Measurements from ENCODE around the gene PKNOX2.

The PKNOX2 gene

GRCh38 chr11:125290263-125290662 is 125.7 kb downstream of the PKNOX2 start:
- no peak overlapping the region for H3K4me3 ChIP-seq (ENCODE audit: control insufficient read depth, low read depth, low read length)
- TF ChIP-seq, protein P1, sequence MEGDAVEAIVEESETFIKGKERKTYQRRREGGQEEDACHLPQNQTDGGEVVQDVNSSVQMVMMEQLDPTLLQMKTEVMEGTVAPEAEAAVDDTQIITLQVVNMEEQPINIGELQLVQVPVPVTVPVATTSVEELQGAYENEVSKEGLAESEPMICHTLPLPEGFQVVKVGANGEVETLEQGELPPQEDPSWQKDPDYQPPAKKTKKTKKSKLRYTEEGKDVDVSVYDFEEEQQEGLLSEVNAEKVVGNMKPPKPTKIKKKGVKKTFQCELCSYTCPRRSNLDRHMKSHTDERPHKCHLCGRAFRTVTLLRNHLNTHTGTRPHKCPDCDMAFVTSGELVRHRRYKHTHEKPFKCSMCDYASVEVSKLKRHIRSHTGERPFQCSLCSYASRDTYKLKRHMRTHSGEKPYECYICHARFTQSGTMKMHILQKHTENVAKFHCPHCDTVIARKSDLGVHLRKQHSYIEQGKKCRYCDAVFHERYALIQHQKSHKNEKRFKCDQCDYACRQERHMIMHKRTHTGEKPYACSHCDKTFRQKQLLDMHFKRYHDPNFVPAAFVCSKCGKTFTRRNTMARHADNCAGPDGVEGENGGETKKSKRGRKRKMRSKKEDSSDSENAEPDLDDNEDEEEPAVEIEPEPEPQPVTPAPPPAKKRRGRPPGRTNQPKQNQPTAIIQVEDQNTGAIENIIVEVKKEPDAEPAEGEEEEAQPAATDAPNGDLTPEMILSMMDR (IDR thresholded peaks at IDR 0.05; ENCODE audit: control insufficient read depth, insufficient read depth, low read depth, low read length, missing control alignments), result no peak
- no peak for DNase-seq (ENCODE audit: low read depth)

GRCh38 chr11:125292100-125292499 is 127.5 kb downstream of the PKNOX2 start:
- TF ChIP-seq, protein P1 (IDR thresholded peaks at IDR 0.05; ENCODE audit: control insufficient read depth, insufficient read depth, low read depth, low read length, missing control alignments), result no peak
- H3K4me3 ChIP-seq (ENCODE audit: control insufficient read depth, low read depth, low read length), result no peak overlapping the region
- no peak for DNase-seq (ENCODE audit: low read depth)

DNA sequence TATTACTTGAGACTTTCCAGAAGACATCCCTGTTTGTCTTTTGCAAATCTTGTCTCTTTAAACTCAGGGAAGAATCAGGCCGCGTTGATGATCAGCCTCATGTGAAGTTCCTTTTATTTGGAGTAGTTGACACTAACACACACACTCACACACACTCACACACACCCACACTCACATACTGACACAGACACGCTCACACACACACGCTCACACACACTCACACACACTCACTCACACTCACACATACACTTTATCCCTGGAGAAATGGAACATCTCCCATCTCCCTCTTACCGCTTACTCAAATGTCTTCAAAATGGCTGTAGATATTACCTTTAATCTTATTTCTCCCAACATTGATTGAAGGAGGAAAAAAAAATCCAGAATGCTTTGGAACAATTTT is 129.0 kb downstream of the PKNOX2 start:
- DNase-seq (ENCODE audit: low read depth), result no peak
- H3K4me3 ChIP-seq (ENCODE audit: control insufficient read depth, low read depth, low read length), result no peak overlapping the region
- TF ChIP-seq, protein P1 (IDR thresholded peaks at IDR 0.05; ENCODE audit: control insufficient read depth, insufficient read depth, low read depth, low read length, missing control alignments), result no peak

- no peak overlapping the region for H3K4me3 ChIP-seq (ENCODE audit: control insufficient read depth, low read depth, low read length)
- no peak for DNase-seq (ENCODE audit: low read depth)
- TF ChIP-seq, protein P1 (IDR thresholded peaks at IDR 0.05; ENCODE audit: control insufficient read depth, insufficient read depth, low read depth, low read length, missing control alignments), result no peak
Measured at GRCh38 chr11:125295931-125296330, 131.4 kb downstream of the PKNOX2 start.

- TF ChIP-seq, protein P1 (IDR thresholded peaks at IDR 0.05; ENCODE audit: control insufficient read depth, insufficient read depth, low read depth, low read length, missing control alignments), result no peak
- no peak overlapping the region for H3K4me3 ChIP-seq (ENCODE audit: control insufficient read depth, low read depth, low read length)
- no peak for DNase-seq (ENCODE audit: low read depth)
Measured at GRCh38 chr11:125297346-125297915, 132.9 kb downstream of the PKNOX2 start.

DNA sequence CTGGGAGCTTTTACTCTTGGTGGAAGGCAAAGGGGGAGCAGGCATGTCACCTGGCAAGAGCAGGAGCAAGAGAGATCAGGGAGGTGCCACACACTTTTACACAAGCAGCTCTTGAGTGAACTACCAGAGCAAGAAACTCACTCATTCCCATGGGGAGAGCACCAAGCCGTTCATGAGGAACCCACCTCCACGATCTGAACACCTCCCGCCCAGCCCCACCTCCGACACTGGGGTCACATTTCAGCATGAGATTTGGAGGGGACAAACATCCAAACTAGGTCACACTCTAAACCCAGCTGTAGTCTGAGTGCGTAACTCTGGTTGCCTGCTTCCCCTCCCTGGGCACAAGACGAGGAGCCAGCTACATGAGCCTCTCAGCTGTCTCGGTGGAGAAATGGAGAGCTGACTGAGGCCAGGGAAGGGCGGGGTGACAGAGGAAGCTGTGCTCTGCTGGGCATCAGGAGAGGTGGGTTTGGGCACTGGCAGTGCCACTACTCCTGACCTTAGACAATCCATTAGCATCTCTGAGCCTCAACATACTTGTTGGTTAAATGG is 134.6 kb downstream of the PKNOX2 start:
- TF ChIP-seq, protein P1 (IDR thresholded peaks at IDR 0.05; ENCODE audit: control insufficient read depth, insufficient read depth, low read depth, low read length, missing control alignments), result no peak
- H3K4me3 ChIP-seq (ENCODE audit: control insufficient read depth, low read depth, low read length), result no peak overlapping the region
- no peak for DNase-seq (ENCODE audit: low read depth)
